Type B pancreatic cell (in vitro differentiated cells): ENCODE measurements around the gene HLA-E. TPM values are rescaled to one million over a fixed set of nuclear protein-coding genes. Genes with fewer than 3 reads are reported as not detected.
A peak's percentile ranks its signal among the peaks of the same experiment; 100 is the strongest.
"Not testable (repeated sequence)": the region's sequence is repeated elsewhere in the genome, so short reads cannot be mapped to it uniquely, and the experiment has no call there.

Experiments used
- DNase-seq: peaks from one replicate; pipeline ENCODE4 v3.0.0; 2021; ENCODE audit warnings: mixed read lengths; ENCODE audit not compliant: unreplicated experiment; ENCODE audit errors: extremely low spot score
- H3K27ac Mint-ChIP-seq: 2 replicates; pipeline ENCODE4 v1.8.0; 2021; ENCODE audit warnings: mild to moderate bottlenecking, mixed read lengths
- H3K27me3 Mint-ChIP-seq: 2 replicates; pipeline ENCODE4 v1.8.0; 2021; ENCODE audit warnings: mixed read lengths
- H3K36me3 Mint-ChIP-seq: 2 replicates; pipeline ENCODE4 v1.8.0; 2021; ENCODE audit warnings: mixed read lengths
- H3K4me1 Mint-ChIP-seq: one replicate; pipeline ENCODE4 v1.8.0; 2021; ENCODE audit warnings: mixed read lengths; ENCODE audit not compliant: unreplicated experiment
- H3K4me3 Mint-ChIP-seq: 2 replicates; pipeline ENCODE4 v1.8.0; 2021; ENCODE audit warnings: mild to moderate bottlenecking, mixed read lengths
- H3K9me3 Mint-ChIP-seq: 2 replicates; pipeline ENCODE4 v1.8.0; 2021; ENCODE audit warnings: mixed read lengths
- CTCF ChIP-seq: fragments of 200-600 bp; sonication (generic); conservative IDR thresholded peaks from 2 replicates; pipeline ENCODE4 v1.5.0; 2021; ENCODE audit warnings: antibody characterized with exemption, mild to moderate bottlenecking
- total RNA-seq: library from RNA; stranded (reverse); gene quantifications from 2 replicates; pipeline ENCODE4 v1.2.1, GENCODE V29; 2021; ENCODE audit warnings: low replicate concordance

Gene HLA-E
- total RNA-seq, 1 donor from 2014 or later = 50.8 TPM

- H3K36me3 Mint-ChIP-seq = no peaks in the 10 kb centered on the region
- H3K4me1 Mint-ChIP-seq = no peaks in the 10 kb centered on the region
- H3K27ac Mint-ChIP-seq = no peak overlapping the region
- DNase-seq = no peak
- H3K27me3 Mint-ChIP-seq = peaks cover 94% of the 10 kb centered on the region
- TF ChIP-seq CTCF = no peak
- no peaks in the 10 kb centered on the region for H3K9me3 Mint-ChIP-seq
- peak overlapping the region; percentile 73 for H3K4me3 Mint-ChIP-seq
Measured at GRCh38 chr6:30465595-30466306, 23.6 kb upstream of the HLA-E start.

GRCh38 chr6:30470968-30471367 lies 18.3 kb upstream of the HLA-E start:
- Mint-ChIP-seq H3K27ac (no peak overlapping the region), H3K36me3 (no peaks in the 10 kb centered on the region), H3K4me3 (no peak overlapping the region), H3K9me3 (no peaks in the 10 kb centered on the region), H3K27me3 (peaks cover 74% of the 10 kb centered on the region), H3K4me1 (no peaks in the 10 kb centered on the region)
- DNase-seq = no peak
- TF ChIP-seq CTCF = no peak

- not testable (repeated sequence) for H3K4me1 Mint-ChIP-seq, H3K36me3 Mint-ChIP-seq, H3K4me3 Mint-ChIP-seq, H3K27ac Mint-ChIP-seq, DNase-seq, H3K9me3 Mint-ChIP-seq
- peaks cover 74% of the 10 kb centered on the region for H3K27me3 Mint-ChIP-seq
Measured at GRCh38 chr6:30475116-30475515, 14.2 kb upstream of the HLA-E start.

- no peaks in the 10 kb centered on the region for H3K9me3 Mint-ChIP-seq
- peaks cover 82% of the 10 kb centered on the region for H3K27me3 Mint-ChIP-seq
- no peak overlapping the region for H3K27ac Mint-ChIP-seq
- no peak for TF ChIP-seq CTCF
- H3K36me3 Mint-ChIP-seq = no peaks in the 10 kb centered on the region
- DNase-seq = no peak
- H3K4me1 Mint-ChIP-seq = no peaks in the 10 kb centered on the region
- H3K4me3 Mint-ChIP-seq = no peak overlapping the region
Measured at GRCh38 chr6:30480536-30481156, 8.7 kb upstream of the HLA-E start.

- no peak for TF ChIP-seq CTCF
- no peak for DNase-seq
- Mint-ChIP-seq H3K9me3 (no peaks in the 10 kb centered on the region), H3K27ac (no peak overlapping the region), H3K4me1 (no peaks in the 10 kb centered on the region), H3K36me3 (no peaks in the 10 kb centered on the region), H3K4me3 (no peak overlapping the region), H3K27me3 (peaks cover 86% of the 10 kb centered on the region)
Measured at GRCh38 chr6:30481211-30481964, 7.9 kb upstream of the HLA-E start.
